Pulmonary artery endothelial cell (primary cell): ENCODE data around the gene LITAF. TPM values are rescaled to one million over a fixed set of nuclear protein-coding genes. Genes with fewer than 3 reads are reported as not detected.
"Not testable (repeated sequence)": the region's sequence is repeated elsewhere in the genome, so short reads cannot be mapped to it uniquely, and the experiment has no call there.

Source experiments
- DNase-seq: peaks from one replicate; pipeline ENCODE4 v3.0.0-alpha.2; 2011; ENCODE audit warnings: low read depth, low spot score
- total RNA-seq: library from RNA; depleted of rRNA; stranded (reverse); fragments of >200 nt; gene quantifications from 2 replicates; pipeline ENCODE4 v1.2.3, GENCODE V29; 2014

The LITAF gene
- total RNA-seq, 1 donor from 2014 or later: 3.0 TPM

DNA sequence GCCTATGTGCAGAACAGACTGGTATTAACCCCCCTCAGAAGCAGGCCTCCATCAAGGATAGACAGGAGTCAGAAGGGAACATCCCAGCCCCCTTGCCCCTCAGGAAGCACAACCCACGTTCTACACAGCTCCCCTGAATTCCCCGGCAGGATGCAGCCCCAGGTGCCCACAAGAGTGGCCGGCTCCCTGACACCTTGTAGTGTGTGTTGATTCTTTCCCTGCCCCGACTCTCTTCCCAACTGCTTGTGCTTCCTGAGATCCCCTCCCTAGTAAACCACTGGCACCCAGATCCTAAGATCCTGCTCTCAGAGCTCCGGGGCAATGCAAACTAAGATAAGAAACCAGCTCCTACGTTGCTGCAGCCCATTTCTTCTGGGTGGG lies 34.8 kb upstream of the LITAF start:
- DNase-seq: no peak

DNA sequence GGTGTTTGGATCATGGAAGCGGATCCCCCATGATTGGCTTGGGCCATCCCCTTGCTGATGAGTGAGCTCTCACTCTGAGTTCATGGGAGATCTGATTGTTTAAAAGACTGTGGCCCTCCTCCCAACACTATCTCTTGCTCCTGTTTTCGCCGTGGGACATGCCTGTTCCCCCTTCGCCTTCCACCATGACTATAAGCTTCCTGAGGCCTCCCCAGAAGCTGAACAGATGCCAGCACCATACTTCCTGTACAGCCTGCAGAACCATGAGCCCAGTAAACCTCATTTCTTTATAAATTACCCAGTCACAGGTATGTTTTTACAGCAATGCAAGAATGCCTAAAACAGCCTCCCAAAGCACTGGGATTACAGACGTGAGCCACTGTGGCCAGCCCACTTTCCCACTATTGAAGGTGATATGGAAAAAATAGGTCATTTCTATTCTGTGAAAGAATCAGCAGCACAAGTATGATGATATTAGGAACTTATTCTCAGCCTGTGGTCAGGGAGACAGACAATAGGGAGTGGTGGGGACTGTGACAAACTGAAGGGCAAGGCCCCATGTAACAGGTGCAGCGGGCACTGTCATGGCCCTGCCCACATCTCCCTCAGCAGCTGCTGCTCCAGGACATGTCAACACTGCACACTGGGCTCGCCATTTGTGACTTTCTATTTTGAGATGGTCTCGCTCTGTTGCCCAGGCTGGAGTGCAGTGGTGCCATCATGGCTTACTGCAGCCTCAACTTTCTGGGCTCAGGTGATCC lies 33.7 kb upstream of the LITAF start:
- no peak for DNase-seq

DNA sequence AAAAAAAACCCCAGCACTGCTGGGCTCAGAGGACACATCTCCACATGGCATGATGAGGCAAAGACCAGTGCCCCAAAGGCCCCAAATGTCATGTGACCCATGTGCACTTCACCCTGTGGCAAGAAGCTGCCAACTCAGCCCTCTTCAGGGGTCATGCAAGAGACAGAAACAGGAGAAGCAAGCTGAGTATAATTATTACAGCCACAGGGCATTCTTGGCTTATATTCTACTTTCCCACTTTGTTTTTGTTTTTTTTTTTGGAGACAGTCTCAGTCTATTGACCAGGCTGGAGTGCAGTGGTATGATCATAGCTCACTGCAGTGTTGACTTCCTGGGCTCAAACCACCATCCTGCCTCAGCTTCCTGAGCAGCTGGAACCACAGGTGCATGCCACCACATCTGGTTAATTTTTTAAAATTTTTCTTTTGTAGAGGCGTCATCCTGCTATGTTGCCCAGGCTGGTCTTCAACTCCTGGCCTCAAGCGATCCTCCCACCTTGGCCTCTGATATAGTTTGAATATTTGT lies 32.7 kb upstream of the LITAF start:
- DNase-seq: no peak

DNA sequence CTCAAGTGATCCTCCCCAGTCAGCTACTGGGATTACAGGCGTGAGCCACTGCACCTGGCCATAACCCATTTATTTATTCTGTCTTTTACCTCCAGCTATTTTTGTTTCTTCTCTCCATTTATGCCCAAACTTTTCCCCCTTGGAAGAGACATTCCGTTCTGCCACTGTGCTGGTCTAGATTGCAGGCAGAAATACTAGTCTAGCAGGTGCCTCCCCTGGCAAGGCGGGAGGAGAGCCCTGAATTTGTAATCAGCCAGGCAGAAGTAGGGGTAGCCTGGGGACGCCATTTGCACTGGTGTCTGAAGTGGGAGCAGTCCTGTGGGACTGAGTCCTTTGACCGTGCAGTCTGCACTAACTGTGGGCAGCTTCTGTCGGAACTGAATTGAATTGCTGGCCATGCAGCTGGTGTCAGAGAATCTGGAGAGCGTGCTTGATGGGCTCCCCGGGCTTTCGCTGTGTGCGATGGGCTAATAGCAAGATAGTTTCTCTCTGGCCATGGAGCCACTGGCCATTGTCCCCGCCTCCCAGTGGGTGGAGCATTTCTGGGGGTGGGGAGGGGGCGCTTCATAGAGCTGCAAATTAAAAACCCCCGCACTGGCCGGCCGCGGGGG lies 31.5 kb upstream of the LITAF start:
- DNase-seq: no peak

DNA sequence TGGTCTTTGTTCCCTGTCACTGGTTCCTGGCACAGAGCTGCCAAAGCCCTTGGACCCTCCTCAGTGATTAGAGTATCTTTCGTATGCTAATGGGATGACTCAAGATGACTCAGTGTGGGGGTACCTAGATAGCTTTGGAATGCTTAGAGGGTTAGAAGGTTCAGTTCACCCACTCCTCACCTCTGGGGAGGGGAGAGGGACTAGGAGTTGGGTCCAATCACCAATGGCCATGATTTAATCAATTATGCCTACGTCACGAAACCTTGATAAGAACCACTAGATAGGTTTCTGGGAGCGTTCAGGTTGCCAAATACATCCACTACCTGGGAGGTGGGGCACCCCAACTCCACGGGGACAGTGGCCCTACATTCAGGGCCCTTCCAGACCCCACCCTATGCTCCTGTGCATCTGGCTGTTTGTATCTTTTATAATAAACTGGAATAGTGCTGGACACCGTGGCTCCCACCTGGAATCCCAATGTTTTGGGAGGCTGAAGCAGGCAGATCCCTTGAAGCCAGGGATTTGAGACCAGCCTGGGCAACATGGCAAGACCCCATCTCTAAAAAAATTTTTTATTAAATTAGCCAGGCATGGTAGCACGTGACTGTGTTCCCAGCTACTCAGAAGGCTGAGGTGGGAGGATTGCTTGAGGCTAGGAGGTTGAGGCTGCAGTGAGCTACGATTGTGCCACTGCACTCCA lies 29.2 kb upstream of the LITAF start:
- no peak for DNase-seq

DNA sequence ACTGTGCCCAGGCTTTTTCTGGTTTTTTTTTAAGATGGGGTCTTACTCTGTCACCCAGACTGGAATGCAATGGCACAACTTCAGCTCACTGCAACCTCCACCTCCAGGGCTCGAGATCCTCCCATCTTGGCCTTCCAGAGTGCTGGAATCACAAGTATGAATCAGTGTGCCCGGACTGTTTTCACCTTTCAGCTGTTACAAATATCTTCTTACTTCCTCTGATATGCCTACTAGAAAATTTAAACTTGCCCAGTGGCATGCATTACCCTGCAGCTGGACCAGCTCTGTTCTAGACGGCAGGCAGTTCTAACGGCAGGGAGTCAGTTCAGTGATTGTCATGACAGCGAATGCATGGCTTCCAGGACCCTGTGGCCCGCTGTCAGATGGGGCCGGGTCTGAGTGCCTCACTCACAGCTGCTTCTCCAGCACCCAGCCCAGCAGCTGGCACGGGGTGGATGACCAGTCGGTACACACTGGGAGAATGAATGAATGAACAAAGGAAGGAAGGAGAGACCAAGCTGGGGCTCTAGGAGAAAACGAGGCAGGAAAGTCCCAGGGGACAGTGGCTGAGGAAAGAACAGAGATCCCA lies 28.0 kb upstream of the LITAF start:
- DNase-seq: no peak

DNA sequence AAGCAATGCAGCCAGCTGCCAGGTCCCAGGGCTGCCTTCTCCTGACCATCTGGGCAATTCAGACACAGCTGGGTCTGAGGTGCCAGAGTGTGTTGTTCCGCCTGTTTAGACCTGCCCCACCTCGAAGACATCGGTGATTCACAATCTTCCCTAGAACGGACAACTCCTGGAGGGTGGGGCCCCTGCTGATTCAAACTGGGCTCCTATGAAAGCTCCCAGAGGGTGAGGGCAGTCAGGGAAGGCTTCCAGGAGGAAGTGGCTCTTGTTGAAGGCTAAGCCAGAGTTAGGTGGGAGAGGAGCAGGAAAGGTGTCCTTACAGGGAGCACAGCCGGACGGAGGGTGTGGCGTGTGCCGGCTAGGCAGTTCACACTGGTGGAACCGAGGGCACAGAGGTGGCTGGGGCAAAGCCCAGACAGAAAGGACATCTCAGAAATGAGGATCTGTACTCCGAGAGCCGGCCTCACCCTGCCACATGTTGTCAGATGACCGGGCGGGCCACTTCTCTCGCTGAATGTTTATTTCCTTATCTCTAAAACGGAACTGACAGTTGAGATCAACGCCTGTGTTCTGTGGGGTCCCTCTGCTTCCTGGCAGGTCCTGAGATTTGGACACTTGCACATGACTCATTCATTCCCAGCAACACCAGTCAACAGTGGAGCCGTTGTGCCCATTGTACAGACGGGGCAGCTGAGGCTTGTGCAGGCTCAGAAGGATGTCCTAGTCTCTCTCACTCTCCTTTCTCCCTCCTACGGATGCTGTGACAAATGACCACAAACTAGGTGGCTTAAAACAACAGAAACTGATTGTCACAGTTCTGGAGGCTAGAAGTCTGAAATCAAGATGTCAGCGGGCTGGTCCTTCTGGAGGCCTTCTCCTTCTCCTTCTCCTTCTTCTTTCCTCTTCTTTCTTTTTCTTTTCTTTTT lies 26.9 kb upstream of the LITAF start:
- no peak for DNase-seq

DNA sequence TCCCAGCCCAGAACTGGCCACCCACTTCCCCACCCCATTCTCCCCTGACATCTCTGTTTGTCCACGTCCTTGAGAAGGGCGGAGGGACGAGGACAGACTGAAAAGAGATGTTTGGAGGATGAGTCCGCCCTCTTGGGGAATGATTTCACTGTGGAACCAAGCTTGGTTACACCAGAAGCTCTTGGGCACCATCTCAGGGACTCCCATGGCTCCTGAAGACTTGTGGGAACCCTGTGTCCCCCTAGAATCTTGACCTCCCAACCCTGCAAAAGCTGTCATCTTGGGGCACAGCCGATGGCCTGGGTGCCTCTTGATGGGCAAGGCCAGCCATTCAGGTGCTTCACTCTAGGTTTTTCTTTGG lies 25.9 kb upstream of the LITAF start:
- no peak for DNase-seq

DNA sequence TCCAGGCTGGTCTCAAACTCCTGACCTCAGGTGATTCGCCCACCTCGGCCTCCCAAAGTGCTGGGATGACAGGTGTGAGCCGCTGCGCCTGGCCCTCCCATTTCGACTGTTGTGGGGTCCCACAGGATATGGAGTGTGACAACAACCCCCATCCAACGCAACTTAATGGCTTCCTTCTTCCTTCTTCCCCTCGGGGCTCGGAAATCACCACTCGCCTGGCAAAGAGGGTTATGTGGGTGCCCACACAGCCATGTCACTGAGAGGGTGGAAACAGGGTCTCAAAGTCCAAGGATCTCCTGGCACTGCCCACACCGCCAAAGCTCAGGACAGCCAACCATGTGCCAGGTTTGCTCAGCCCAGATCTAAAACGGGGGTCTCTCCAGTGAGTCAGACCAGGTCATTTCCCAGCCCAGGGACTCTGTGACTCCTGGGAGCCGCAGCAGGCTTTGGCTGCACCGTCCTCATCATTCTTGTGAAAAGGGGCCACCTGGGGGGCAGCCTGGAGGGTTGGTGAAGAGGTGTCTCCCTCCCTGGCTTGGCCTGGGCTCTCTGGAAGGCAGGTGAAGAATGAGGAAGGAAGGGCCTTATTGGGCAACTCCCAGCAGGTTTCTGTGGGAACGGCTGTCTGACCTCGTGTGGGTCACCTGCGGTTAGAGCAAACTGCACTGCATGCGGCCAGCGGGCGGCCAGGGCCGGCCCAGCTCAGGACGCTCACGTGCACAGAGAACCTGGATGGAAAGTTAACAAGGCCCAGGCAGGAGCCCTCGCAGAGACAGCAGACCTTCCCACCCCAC lies 25.3 kb upstream of the LITAF start:
- DNase-seq: no peak

DNA sequence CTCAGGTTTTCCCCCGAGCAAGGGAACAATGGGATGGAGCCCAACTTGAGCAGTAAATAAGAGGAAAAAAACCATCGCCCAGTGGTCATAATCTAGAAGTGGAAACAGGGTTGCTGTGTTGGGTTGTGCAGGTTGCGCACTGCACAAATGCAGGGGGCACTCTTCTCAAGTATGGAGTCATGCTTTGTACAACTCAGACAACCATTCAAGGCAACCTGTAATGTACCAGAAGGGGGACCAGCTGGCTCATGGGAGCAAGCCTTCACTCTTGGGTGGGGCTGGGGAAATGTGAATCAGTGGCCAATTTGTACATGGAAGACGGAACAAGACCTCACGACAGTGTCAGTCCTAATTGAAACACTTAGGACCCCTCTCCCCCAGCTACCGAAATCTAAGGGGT lies 23.9 kb upstream of the LITAF start:
- no peak for DNase-seq

DNA sequence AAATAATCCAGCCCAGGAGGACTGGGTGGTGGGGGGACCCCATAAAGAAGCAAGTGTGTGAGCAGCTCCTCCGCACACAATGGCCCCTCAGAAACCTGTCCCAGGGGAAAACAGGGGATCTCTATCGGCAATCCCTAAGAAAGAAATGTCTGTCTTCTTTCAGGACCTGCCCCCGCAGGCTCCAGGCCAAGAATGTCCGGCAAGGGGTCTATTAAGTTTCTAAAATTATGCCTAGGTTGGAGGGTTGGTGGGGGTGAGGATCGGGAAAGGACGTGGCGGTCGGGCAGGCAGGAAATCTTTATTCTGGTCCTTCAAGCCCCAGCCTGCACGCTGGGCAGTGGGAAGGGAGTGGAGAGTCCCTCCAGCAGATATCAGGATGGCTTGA lies 23.4 kb upstream of the LITAF start:
- DNase-seq: no peak

DNA sequence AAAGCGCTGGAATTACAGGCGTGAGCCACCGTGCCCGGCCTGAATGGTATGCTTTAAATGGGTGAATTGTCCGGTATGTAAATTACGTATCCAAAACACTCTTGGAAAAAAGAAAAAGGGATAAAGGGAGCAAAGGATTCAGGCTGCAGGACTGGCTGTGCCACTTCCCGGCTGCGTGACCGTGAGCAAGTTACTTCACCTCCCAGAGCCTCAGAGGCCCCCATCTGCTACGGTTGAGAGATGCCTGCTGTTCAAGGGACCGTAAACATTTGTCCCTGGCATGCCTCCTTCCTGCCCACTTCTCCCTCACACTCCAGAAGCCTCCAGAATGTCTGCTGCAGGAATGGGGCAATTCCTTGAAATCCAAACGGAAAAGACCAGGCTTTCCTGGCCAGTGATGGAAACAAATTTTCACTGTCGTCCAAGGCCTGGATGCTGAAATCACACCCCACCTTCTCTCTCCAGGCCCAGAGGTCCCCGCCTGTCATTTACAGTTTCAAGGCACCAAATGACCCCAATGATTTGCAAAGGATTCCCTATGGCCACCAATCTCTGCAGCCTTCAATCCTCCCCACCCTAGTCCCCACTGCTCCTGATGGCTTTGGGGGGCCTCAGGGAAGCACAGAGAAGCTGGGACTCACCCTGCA lies 22.9 kb upstream of the LITAF start:
- no peak for DNase-seq

DNA sequence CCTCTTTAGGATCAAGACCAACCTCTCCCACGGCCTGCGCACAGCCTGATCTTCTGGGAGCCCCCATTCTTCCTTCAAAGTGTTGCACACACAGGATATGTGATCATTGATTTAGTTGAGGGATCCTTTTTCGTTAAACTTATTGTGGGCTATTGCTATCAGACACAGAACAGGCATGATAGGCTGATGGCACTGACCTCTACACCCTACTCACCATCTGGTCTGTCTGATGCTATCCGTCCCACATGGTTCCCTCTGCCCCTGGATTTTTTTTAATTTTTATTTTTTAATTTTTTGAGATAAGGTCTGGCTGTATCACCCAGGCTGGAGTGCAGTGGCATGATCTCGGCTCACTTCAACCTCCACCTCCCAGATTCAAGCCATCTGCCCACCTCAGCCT lies 19.2 kb upstream of the LITAF start:
- no peak for DNase-seq

DNA sequence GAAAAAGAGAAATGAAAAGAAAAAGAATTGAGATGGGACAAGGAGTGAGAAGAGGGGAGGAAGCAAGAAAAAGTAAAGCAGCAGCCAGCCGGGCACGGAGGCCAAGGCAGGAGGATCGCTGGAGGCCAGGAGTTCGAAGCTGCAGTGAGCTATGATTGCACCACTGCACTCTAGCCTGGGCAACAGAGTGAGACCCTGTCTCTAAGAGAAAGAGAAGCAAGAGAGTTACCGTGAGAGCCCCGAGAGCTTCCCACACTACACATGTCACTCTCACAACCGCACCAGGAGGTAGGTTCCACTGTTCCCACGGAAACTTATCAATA lies 18.8 kb upstream of the LITAF start:
- DNase-seq: no peak

DNA sequence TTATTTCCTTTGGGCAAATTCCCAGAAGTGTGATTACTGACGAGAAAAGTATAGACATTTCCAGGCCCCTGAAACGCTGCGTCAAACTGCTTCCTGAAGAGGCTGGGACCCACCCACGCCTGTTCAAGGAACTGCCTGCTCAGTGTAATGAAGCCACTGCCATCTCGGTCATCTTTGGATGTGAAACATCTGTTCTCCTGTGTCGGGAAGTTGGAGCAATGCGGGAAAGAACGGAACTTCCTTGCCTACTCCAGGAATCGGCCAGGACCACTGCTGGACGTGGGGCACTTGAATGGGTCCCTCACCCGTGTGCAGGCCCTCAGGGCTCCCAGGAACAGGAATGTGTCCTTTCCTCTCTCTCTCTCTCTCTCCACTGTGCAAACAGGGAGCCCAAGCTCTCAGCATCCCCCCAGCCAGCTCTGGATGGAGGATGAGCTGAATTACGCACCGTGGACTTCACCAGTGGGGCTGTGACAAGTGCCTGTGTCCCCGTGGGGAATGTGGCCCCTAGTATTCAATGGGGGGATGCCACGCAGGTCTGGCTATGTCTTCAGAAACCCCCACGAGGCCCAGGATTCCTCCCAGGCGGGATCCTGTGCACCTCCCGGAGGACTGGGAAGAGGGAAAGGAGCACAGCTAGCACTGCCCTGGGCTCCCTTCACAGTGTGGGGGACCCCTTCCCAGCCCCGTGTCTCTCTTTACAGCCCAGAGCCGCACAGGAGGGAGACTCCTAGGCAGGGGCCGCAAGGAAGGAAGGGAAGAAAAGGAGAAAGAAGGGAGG lies 18.3 kb upstream of the LITAF start:
- no peak for DNase-seq

DNA sequence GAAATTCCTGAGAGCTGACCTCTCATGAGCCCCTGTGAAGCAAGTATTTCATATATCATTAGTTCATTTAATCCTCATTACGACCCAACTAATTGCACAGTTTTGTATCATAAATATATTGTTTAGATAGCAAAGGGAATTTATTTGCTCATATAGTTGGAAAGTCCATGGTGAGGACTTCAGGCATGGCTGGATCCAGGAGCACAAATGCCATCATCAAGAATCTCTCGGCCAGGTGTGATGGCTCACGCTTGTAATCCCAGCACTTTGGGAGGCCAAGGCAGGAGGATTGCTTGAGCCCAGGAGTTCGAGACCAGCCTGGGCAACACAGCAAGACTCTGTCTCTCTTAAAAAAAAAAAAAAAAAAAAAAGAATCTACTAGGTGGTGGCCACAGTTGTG lies 17.6 kb upstream of the LITAF start:
- DNase-seq: not testable (repeated sequence)

DNA sequence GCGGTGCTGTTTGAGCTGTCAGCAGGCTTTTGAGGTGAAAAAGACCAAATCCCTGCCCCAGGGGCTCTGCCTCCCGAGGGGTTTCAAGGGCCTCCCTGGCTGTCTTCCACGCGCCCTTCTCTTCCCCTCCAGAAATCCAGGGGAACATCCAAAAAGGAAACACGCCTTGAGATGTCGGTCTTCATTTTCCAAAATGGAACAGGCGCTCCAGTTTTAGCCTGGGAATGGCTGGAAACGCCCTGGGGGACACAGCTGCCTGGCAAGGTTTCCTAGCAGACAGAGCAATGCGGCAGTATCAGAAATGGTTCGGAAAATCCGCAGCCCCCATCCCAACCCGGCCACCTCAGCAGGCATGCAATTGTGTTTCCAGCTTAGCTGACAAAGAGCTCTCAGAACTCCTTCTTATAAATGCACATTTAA lies 16.6 kb upstream of the LITAF start:
- DNase-seq: no peak

DNA sequence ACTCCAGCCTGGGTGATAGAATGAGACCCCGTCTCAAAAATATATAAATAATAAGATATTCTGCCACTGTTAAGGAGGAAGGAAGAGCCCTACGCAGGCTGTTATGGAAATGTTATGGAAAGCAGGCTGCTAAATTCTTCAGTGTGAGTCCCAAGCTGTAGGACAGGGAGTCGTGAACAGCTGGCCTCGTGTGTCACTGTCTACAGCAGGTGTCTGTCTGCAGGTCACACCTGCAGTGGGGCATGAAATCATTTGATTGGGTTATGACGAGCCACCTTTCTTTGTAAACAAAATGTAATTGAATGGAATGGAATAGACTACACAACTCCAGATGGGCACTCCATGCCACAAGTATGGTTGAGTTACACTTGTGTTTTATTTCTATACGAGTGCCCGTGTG lies 15.6 kb upstream of the LITAF start:
- no peak for DNase-seq

DNA sequence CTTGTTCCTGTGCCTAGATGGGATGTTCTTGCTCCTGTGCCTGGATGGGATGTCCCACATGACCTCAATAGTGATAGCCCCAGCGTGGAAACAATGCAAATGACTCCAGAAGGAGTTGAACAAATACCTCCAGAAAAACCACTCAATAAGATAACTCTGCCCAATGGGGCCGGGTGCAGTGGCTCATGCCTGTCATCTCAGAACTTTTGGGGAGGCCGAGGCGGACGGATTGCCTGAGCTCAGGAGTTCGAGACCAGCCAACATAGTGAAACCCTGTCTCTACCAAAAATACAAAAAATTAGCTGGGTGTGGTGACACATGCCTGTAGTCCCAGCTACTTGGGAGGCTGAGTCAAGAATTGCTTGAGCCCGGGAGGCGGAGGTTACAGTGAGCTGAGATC lies 15.2 kb upstream of the LITAF start:
- no peak for DNase-seq
